A549 (cell line): ENCODE measurements around the gene NMT1.

Experiments used
- MAFK ChIP-seq: fragments of 450-650 bp; IDR thresholded peaks from 2 replicates; pipeline ENCODE4 v1.6.1; 2014; ENCODE audit not compliant: partially characterized antibody
- TF ChIP-seq, protein P1 (sequence below): fragments of >200 bp; sonication (Bioruptor Twin); formaldehyde crosslinking; IDR thresholded peaks from 3 replicates; pipeline ENCODE4 v1.5.1; 2016
- TF ChIP-seq, protein P2 (sequence below): IDR thresholded peaks from 2 replicates; pipeline ENCODE4 v1.6.1; 2012
- TF ChIP-seq, protein P3 (sequence below): fragments of 450-650 bp; IDR thresholded peaks from 2 replicates; pipeline ENCODE4 v1.6.1; 2014; ENCODE audit warnings: antibody characterized with exemption

DNA sequence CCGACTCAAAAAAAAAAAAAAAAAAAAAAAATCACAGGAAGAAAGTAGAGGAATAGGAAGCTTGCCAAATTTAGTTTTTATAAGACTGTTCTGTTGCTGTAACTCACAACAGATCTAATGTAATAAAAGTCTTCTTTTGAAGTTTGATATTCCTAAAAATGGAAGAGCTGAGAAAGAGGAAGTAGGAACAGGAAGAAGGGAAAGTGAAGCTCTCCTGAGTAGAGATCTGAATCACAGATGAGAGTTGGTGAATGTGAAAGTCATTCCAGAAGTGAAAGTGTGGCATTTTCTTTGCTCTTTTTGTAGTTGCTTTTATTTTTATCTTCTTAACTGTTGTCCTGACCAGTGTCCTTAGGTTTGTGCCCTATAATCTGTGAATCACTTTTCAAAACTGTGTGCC, 2.1 kb downstream of the NMT1 start:
- TF ChIP-seq, protein P1, sequence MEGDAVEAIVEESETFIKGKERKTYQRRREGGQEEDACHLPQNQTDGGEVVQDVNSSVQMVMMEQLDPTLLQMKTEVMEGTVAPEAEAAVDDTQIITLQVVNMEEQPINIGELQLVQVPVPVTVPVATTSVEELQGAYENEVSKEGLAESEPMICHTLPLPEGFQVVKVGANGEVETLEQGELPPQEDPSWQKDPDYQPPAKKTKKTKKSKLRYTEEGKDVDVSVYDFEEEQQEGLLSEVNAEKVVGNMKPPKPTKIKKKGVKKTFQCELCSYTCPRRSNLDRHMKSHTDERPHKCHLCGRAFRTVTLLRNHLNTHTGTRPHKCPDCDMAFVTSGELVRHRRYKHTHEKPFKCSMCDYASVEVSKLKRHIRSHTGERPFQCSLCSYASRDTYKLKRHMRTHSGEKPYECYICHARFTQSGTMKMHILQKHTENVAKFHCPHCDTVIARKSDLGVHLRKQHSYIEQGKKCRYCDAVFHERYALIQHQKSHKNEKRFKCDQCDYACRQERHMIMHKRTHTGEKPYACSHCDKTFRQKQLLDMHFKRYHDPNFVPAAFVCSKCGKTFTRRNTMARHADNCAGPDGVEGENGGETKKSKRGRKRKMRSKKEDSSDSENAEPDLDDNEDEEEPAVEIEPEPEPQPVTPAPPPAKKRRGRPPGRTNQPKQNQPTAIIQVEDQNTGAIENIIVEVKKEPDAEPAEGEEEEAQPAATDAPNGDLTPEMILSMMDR, result no peak
- TF ChIP-seq, protein P2, sequence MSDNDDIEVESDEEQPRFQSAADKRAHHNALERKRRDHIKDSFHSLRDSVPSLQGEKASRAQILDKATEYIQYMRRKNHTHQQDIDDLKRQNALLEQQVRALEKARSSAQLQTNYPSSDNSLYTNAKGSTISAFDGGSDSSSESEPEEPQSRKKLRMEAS, result no peak
- TF ChIP-seq MAFK, result no peak
- TF ChIP-seq, protein P3, sequence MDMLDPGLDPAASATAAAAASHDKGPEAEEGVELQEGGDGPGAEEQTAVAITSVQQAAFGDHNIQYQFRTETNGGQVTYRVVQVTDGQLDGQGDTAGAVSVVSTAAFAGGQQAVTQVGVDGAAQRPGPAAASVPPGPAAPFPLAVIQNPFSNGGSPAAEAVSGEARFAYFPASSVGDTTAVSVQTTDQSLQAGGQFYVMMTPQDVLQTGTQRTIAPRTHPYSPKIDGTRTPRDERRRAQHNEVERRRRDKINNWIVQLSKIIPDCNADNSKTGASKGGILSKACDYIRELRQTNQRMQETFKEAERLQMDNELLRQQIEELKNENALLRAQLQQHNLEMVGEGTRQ, result no peak
